ENCODE results near the gene KLHL29.

KLHL29 gene

GRCh38 chr2:23550553-23550952, 165.6 kb downstream of the KLHL29 start:
- DNase-seq (ENCODE audit: low read depth in 2 of 2), result no peak

GRCh38 chr2:23551875-23552274, 166.9 kb downstream of the KLHL29 start:
- no peak for DNase-seq (ENCODE audit: low read depth in 2 of 2)

GRCh38 chr2:23553561-23553960, 168.6 kb downstream of the KLHL29 start:
- no peak for DNase-seq (ENCODE audit: low read depth in 2 of 2)

DNA sequence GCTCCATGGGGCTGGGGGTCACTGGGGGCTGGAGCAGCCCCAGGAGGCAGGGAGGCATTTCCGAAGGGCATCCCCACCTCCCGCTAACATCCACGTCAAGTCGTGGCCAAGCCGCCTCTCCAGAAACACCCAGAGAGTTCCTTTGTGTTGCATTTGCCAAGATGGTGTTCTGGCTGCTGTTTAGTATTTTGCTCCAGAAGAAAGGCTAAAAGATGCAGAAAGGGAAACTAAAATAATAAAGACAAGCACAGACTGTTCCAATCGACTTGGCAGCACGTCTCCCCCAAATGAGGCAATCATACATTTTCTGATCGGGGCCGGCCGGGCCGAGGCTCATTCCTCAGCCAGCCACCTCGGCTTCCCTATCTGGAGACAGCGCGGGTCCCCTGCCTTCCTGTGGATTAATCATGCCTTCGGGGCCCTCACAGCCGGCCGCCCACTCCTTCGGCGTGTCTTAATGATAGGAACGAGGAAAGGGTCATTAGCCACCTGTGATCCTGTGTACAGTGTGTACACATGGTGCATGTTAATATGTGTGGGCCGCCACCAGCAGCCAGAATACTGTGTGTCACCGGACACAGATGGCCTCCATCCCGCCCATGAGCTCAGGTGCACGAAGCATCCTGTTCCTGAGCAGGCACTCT, 169.2 kb downstream of the KLHL29 start:
- DNase-seq (ENCODE audit: low read depth in 2 of 2), result no peak

DNA sequence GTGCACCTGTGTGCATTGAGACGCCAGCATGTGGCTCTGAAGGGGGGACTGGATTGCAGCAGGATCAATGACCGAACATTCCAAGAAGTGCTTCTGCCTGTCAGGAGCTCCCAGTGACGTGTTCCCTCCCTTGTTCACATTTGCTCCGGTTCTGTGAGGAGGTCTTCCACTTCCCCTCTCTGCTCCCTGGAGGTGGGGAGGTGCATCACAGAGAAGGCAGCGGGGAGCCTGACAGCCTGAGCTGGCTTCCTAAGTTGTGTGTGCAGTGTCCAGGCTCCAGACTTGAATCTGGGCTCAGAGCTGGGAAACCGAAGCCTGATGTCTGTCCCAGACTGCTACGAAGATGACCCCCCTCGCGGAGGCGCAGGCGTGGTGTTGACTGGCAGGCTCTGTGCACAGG, 171.0 kb downstream of the KLHL29 start:
- DNase-seq (ENCODE audit: low read depth in 2 of 2), result no peak

GRCh38 chr2:23556929-23557328, 171.9 kb downstream of the KLHL29 start:
- DNase-seq (ENCODE audit: low read depth in 2 of 2), result no peak

GRCh38 chr2:23557455-23557854, 172.5 kb downstream of the KLHL29 start:
- DNase-seq (ENCODE audit: low read depth in 2 of 2), result no peak

- DNase-seq (ENCODE audit: low read depth in 2 of 2), result no peak
These were observed 174.7 kb downstream of the KLHL29 start for GRCh38 chr2:23559561-23560239.

DNA sequence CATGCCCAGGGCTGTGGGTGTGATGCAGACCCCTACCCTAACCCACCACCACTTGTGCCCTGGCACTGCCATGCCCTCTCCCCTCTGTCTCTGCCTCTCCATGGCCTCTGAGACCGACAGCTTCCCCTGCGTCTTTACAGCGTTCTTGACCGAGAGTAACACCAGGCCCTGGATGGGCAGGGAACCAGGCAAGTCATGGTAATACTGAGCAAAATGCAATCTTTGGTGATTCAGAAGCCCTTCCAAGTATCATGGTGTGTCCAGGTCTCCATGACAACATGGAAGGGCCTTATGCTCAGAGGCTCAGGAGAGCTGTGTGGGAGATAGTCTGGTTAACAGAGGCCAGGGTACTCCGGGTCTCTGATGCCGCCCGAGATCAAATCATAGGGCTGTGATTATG, 176.1 kb downstream of the KLHL29 start:
- no peak for DNase-seq (ENCODE audit: low read depth in 2 of 2)

DNA sequence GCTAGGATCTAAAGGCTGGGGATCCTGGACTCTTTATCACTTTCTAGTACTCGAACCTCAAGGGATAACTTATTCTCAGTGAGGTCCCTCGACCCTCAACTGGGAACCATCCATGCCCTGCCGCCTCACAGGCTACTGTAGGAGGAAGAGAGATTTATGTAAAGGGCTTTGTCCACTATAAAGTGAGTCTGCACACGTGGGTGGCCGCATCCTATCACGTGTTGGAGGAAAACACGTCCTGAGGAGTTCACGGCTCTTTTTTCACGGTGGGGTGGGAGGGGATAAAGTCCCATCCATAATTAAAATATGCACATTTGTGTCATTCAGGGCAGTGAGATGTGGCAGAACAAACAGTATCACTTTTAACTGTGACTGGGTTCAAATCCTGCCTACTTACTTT, 176.6 kb downstream of the KLHL29 start:
- no peak for DNase-seq (ENCODE audit: low read depth in 2 of 2)

- DNase-seq (ENCODE audit: low read depth in 2 of 2), result no peak
These were observed 177.2 kb downstream of the KLHL29 start for GRCh38 chr2:23562143-23562542.

DNA sequence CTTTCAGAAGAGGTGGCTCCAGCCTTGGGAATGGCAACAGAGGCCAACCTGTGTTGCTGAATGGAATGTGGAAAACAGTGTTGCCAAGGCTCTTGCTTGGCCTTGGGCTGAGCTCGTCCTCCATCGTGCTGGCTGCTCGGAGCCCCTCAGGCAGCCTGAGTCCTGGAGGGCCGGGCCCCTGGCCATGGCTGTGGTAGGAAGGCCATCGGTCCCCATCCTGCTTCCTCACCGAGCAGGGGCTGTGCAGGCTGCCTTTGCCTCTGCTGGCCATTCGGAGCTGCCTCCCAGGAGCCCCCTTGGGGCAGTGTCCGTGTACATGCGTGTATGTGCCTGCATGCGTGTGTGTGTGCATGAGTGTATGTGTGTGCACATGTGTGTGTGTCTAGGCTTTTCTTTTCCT, 178.2 kb downstream of the KLHL29 start:
- no peak for DNase-seq (ENCODE audit: low read depth in 2 of 2)

DNA sequence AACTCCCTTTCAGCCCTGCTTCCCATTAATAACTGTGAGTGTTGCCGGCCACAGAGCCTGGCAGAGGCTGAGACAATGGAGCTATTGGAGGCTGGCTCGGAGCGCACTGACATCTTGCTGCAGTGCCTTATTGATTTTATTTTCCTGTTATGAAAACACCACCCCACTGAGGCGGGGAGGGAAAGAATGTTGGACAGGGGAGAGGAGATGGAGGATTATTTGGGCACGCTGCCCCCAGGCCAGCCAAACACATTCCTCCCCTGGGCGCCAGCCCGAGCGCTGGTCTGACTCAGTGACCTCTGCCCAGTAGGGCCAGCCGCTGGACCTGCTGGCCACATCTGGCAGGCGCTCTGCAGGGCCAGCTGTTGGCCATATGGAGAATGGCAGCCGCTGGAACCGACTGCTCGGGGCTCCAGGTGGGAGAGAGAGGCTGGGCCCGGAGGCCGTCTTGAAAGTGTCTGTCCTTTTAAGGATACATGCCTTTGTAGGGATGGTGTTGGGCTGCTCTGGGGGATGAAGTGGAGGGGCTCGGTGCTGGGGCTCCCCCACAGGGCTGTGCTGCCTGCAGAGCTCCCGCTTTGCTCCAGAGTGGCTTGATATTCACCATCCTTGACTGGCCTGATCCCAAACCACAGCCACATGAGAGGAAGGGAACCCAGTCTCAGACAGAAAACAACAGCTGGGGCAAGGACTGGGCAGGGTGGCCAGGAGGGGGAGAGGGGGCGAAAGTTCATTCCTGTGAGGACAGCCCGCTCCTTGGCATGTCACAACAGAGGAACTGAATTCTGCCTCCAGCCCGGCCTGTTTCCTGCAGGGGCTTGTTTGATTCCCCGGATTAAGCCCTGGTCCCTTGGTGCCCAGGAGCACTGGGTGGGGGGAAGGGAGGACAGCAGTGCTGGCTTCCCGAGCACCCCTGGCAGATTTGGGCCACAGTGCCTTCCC, 179.0 kb downstream of the KLHL29 start:
- no peak for DNase-seq (ENCODE audit: low read depth in 2 of 2)

DNA sequence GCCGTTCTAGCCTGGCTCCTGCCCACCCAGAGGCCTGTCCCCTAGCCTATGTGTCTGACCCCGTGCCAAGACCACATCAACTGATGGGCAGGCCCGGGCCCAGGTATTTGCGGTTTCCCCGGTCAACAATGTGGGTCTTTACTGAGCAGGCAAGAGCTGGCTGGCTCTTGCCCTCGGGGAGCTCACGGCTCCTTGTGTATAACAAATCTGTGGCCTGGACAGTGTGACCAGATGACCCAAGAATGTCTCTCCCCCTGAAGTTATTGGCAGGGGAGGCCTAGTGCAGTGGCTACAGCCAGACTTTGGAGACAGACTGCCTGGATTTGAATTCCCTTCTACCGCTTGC, 179.6 kb downstream of the KLHL29 start:
- no peak for DNase-seq (ENCODE audit: low read depth in 2 of 2)

GRCh38 chr2:23565374-23565773, 180.4 kb downstream of the KLHL29 start:
- DNase-seq (ENCODE audit: low read depth in 2 of 2), result no peak

DNA sequence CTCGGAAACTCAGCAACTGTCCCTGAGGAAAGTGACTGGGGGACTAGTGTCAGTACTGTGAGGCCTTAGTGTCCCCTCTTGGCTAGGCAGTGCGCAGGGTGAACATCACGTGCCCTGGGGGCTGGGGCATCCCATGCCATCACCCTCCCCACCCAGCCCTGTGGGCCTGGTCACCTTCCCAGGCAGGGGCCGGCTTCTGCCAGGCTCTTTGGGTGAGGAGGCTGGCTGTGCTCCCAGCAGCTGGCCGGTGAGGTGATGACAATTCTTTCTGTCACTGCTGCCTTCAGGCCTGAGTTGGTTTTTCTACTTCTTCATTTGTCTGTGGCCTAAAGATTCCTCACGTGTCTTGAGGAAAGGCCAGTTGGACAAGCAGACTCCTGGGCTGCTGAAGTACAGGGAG, 180.8 kb downstream of the KLHL29 start:
- DNase-seq (ENCODE audit: low read depth in 2 of 2), result no peak

- no peak for DNase-seq (ENCODE audit: low read depth in 2 of 2)
These were observed 181.5 kb downstream of the KLHL29 start for GRCh38 chr2:23566241-23567142.

GRCh38 chr2:23567161-23567756, 182.3 kb downstream of the KLHL29 start:
- no peak for DNase-seq (ENCODE audit: low read depth in 2 of 2)

DNA sequence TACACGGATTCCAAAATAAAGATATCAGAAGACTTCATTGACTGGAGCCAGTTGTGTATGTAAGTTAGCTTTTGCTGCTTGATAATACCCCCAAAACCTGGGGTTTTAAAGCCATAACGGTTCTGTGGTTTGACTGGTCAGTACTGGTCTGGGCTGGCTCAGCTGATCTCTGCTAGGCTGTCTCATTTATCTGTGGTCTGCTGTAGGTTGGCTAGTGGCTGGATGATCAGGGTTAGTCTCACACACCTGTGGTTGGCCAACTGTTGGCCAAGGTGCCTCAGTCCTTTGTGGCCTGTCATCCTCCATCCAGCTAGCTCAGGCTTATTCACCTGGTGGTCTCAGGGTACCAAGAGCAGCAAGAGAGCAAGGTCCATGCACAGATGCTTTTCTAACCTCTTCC, 183.2 kb downstream of the KLHL29 start:
- DNase-seq (ENCODE audit: low read depth in 2 of 2), result no peak

DNA sequence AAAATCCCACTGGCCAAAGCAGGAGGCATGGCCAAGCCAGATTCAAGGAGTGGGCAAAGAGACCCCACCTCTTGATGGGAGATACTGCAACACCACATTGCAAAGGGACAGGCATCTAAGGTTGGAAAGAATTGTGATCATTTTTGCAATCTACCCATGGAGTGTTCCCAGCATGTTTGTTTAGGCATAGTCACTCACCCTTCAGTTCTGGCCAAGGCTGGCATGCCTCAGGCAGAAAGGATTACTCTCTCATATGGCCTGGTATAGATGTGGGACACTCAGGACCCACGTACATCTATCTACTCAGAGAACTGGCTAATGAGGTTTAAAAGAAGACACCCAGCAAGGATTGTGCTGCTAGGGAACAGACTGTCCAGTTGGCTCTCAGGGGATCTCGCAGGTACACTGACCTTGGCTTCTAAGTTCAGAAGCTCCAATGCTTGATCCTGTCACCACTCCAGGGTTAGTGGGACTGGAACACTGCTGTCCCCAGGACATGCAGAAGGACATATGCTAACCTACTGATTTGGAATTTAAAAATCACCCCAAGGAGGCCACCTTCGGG, 183.7 kb downstream of the KLHL29 start:
- DNase-seq (ENCODE audit: low read depth in 2 of 2), result no peak

- no peak for DNase-seq (ENCODE audit: low read depth in 2 of 2)
These were observed 184.9 kb downstream of the KLHL29 start for GRCh38 chr2:23569761-23570365.

Measured in stimulated activated CD8-positive, alpha-beta memory T cell treated with anti-CD3 and anti-CD28 coated beads, Interleukin-15, amount 100 ng/mL, for 4 hours (primary cell).